NCI-H524 (cell line): Measurements from ENCODE around the gene ATP6AP2.
"Not testable (repeated sequence)": the region's sequence is repeated elsewhere in the genome, so short reads cannot be mapped to it uniquely, and the experiment has no call there.

Experiments
- DNase-seq, 2 experiments: peaks; one replicate each; lab custom pipeline; 2025; lab: John Stamatoyannopoulos, UW

The ATP6AP2 gene

GRCh38 chrX:40576291-40576690 is 4.5 kb upstream of the ATP6AP2 start:
- DNase-seq, result no peak

- no peak for DNase-seq
Observed at GRCh38 chrX:40578039-40578695, 2.6 kb upstream of the ATP6AP2 start.

DNA sequence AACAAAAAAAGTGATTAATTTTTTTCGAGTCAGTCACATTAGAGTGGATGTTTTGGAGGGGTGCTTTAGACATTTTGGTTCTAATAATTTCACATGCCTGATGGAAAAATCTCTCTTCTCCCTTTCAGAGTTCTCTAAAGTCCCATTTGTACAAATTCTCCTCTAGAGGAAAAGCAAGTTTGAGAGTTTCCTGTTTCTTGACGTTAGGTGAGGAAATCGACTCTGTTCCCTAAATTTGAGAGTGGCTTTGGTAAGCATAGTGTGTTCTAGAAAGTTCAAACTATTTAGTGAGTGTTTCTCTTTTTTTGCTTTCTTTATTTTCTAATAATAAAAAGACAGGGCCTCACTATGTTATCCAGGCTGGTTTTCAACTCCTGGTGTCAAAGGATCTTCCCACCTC is 1.6 kb upstream of the ATP6AP2 start:
- no peak for DNase-seq

DNA sequence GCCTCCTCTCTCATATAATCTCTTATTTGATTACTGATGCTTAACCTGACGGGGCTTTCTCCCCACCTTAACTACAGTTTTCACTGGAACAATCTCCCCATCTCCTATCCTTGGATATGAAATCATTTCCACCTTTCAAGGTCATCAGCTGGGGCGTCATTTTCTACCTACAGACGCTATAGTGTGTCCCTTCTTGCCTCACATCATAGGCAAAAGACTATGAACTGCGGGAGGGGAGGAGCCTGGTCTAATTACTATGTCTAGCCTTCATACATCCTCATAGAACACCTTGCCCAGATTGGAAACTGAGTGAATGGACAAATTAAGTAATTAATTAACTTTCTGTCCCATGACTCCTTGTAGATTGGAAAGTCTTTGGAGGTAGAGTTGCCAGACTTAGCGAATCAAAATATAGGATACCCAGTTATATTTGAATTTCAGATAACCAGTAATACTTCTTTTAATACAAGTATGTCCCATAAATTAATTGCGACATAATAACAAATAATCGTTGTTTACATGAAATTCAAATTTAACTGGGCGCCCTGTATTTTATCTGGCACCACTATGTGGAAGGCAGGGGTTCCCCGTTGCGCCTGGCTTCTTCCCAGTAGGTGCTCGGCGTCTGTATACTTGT is 752 bp upstream of the ATP6AP2 start:
- DNase-seq, result no peak

GRCh38 chrX:40581336-40581920 is 658 bp downstream of the ATP6AP2 start:
- DNase-seq, result no peak

DNA sequence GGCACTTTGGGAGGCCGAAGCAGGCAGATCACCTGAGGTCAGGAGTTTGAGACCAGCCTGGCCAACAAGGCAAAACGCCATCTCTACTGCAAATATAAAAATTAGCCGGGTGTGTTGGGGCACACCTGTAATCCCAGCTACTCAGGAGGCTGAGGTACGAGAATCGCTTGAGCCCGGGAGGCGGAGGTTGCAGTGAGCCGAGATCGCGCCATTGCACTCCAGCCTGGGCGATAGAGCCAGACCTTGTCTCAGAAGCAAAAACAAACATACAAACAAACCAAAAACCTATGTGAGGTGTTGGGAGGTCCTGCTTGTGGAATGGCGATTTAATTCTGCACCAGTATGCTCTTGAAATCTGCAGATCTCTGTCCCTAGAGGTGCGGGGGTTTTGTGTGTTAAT is 1.4 kb downstream of the ATP6AP2 start:
- DNase-seq, result not testable (repeated sequence)

DNA sequence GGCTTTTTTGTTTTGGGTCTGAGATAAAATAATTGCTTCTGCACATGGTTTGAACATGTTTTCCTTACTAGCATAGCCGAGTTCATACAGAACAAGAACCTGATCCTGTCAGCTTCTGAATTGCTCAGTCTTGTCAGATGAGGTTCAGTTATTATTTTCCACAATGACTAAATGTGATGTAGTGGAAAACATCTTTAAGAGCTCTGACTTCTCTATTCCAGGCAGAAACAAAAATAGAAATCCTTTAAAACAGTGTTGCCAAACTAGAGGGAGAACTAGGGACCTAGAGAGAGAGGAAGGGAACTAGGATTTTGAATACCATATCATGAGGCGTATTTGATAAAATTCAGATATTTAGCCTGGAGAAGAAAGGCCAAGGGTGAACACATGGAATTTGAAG is 2.0 kb downstream of the ATP6AP2 start:
- DNase-seq, result no peak

DNA sequence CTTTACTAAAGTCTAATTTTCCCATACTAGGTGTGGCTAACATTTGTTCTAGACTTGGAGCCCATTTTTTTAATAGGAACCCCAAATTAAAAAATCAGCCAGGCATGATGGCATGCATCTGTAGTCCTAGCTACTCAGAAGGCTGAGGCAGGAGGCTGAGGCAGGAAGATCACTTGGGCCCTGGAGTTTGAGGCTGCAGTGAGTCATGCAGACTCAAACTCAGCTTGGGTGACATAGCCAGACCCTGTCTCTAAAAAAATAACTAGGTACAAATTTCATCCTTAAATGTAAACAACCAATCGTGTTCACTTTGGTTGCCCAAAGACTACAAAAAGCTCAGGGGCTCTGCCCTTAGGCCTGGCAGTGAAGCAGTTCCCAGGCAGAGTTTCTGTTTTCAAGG is 6.9 kb downstream of the ATP6AP2 start:
- not testable (repeated sequence) for DNase-seq

- not testable (repeated sequence) for DNase-seq
Observed at GRCh38 chrX:40589616-40590321, 9.0 kb downstream of the ATP6AP2 start.

- DNase-seq, result no peak
Observed at GRCh38 chrX:40603446-40603845, 22.7 kb downstream of the ATP6AP2 start.

DNA sequence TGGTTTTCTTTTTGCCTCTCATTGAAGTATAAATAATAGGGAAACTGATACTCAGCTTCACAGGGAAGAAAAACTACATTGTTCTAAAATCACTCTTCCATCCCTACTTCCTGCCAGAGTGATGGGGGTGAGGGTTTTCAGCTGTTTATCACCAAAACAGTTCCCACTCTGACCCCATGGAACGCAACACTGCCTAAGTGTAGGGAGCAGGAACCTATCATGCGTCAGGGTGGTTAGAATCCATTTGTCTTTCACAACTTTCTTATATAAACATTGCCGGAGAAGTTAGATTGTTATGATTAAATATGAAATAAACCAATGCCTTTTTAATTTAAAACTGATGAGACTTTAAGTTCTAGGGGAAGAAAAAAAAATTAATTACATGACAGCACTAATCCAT is 26.6 kb downstream of the ATP6AP2 start:
- DNase-seq, result no peak

GRCh38 chrX:40612511-40612910 is 31.7 kb downstream of the ATP6AP2 start:
- no peak for DNase-seq

DNA sequence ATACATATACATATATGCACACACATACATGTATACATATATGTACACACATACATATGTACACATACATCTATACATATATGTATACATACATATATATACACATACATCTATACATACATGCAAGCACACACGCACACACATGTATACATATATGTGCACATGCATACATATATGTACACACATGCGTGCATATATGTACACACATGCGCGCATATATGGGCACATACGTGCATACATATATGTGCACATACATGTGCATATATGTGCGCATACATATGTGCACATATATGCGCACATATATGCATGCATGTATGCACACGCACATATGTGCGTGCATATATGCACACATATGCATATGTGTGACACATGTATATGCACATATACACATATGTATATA is 35.2 kb downstream of the ATP6AP2 start:
- DNase-seq, result no peak

DNA sequence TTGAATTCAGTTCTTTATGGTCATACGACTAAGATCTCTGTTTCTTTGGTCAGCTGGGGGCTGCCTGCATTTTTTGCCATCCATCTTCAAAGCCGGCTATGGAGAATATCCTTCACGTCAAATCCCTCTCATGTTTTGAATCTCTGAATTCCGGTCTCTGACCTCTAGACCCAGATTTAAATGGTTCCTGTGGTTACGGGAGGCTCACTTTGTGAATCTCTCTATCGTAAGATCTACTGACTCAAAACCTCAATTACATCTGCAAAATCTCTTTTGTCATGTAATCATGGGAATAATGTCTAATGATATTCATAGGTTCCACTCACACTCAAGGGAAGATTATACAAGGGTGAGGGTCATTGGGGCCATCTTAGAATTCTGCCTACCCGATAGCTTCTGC is 36.8 kb downstream of the ATP6AP2 start:
- no peak for DNase-seq

DNA sequence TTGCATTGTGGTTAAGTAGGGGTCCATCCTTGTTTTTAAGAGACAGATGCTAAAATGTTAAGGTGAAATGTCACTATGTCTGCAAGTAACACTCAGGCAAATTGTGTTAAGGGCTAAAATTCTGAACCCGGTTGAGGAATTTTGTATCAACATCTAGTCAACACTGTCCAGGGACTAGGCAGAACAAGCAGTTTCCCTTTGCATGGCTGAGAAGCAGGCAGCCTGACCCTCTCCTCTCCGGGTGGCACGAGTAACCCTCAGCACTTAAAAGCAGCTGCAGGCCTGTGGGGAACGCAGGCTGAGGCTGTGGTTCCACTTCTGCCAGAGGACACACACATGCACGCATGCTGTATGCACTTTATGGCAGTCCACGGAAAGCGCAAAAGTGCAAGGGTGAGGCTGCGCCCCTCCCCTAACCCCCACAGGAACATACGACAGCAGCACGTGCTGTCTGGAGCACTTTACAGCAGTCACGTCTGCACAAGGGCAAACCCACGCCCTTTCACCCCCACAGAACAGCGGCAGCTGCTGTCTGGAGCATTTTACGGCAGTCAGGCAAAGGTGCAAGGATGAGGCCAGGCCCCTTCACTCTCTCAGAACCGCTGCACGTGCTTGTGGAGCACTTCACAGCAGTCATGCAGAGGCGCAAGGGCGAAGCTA is 41.8 kb downstream of the ATP6AP2 start:
- DNase-seq, result no peak

GRCh38 chrX:40623139-40623536 is 42.4 kb downstream of the ATP6AP2 start, which contains the start of gene MPC1L:
Gene MPC1L (plus strand): TSS chrX:40623428. CDS start chrX:40623566, 138 bp downstream.
- DNase-seq, result no peak

DNA sequence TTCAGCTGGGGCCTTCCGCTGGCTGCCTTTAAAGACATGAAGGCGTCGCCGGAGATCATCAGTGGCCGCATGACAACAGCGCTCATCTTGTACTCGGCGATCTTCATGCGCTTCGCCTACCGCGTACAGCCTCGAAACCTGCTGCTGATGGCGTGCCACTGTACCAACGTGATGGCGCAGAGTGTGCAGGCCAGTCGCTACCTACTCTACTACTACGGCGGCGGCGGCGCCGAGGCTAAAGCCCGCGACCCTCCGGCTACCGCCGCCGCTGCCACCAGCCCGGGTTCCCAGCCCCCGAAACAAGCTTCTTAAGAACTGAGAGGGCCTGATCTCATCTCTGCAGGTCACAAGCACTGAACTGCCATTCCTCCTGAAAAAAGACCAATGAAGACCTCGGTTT is 42.9 kb downstream of the ATP6AP2 start:
- no peak for DNase-seq

DNA sequence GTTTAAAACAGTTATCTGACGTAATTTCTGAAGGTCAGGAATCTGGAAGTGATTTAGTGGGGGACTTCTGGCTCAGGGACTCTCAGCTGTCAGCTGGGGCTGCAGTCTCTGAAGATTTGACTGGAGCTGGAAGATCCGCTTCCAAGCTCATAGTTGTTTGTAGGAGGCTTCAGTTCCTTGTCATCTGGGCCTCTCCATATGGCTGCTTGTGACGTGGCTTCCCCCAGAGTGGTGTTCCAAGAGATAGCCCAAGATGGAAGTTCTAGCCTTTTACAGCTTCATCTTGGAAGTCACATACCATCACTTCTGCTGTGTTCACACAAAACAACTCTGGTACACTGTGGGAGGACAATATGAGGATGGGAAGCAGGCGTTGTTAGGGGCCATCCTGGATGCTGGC is 44.5 kb downstream of the ATP6AP2 start:
- DNase-seq, result no peak

DNA sequence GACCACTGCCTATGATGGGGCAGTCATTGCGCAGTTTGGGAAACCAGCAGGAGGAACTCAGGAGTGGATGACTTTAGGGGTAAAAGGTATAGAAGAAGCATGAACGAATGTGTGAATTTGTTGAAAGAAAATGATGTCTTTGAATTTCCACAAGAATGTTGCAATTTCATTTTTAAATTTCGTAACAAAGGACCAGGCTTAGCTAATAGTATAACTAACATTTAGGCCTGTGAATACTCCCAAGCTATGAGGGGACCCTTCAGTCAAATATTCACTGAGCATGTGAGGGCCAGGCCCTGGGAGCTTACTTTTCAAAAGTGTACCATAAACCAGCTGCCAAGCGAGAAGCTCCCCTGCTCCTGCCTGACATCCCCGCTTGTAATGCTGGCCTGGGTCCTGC is 47.7 kb downstream of the ATP6AP2 start:
- no peak for DNase-seq

- no peak for DNase-seq
Observed at GRCh38 chrX:40632199-40632598, 51.4 kb downstream of the ATP6AP2 start.

DNA sequence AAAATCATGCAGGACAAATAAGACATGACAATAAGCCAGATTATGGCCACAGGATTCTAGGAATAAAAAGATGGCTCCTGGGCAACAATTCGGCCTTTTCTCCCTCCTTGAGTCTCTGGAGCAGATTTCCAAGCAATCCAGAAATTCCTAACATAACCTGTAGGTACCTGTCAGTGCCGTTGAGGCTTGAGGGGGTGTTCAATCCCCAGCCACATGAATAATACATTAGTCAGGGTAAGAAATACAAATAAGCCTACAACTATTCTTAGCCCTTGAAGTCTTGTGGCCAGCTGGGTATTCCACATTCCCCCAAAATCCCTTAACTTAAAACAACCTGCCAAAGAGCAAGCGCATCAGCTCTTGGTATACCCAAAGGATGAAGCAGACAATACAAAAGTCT is 56.9 kb downstream of the ATP6AP2 start:
- DNase-seq, result no peak

DNA sequence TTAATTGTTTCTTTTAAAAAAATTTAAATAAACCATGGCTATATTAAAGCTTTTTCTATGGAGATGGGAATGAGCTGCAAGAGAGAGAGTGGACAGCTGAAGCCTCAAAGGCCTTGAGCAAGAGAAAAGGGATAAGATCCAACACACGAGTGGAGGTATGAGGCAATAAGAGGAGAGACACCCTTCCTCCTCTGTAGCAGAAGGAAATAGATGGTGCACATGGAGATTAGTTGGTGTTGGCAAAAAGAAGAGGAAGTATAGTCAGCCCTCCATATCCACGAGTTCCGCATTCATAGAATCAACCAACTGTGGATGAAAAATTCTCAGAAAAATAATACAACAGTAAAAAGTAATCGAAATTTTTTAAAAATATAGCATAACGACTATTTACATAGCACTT is 63.4 kb downstream of the ATP6AP2 start:
- DNase-seq, result no peak
